SU-DHL-6 (cell line): ENCODE data around the gene CD8A.

Experiments used
- CTCF ChIP-seq: fragments of 200-600 bp; sonication (generic); IDR thresholded peaks from one replicate; pipeline ENCODE4 v1.5.1; 2017; ENCODE audit warnings: antibody characterized with exemption, mild to moderate bottlenecking, low read length, moderate library complexity; ENCODE audit not compliant: insufficient read depth, poor library complexity, severe bottlenecking
- EZH2phosphoT487 ChIP-seq: fragments of 200-600 bp; sonication (generic), shearing (Covaris generic); conservative IDR thresholded peaks from 2 replicates; pipeline ENCODE4 v1.6.1; 2018; ENCODE audit warnings: mild to moderate bottlenecking, antibody characterized with exemption, low read length, moderate library complexity, mixed read lengths

- TF ChIP-seq CTCF: no peak
- no peak for TF ChIP-seq EZH2phosphoT487
These were observed 18.9 kb upstream of the CD8A start for GRCh38 chr2:86809481-86810121.
